C4-2B (cell line): ENCODE measurements around the gene LRRTM3.

ENCODE experiments used
- H3K27ac ChIP-seq: fragments of 450-650 bp; 2 replicates; pipeline ENCODE4 v1.5.1; 2017
- ZFX ChIP-seq: fragments of 450-650 bp; IDR thresholded peaks from 2 replicates; pipeline ENCODE4 v1.6.1; 2017
- TF ChIP-seq, protein P1 (sequence below): fragments of 450-650 bp; conservative IDR thresholded peaks from 2 replicates; pipeline ENCODE4 v1.5.1; 2017; ENCODE audit warnings: mild to moderate bottlenecking

LRRTM3 gene

DNA sequence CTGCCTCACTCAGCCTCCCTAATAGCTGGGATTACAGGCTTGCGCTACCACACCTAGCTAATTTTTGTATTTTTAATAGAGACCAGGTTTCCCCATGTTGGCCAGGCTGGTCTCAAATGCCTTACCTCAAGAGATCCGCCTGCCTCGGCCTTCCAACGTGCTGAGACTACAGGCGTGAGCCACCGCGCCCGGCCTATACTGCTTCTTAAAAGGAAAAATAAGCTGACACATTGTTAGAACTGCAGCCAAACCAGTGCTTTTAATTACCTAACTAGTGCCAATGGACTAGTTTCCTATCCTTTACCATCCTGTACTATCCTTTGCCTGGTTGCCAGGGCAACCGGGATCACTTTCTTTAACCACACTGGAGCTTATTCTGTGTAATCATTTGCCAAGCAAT lies 108.0 kb downstream of the LRRTM3 start:
- H3K27ac ChIP-seq: no peak overlapping the region
- TF ChIP-seq, protein P1, sequence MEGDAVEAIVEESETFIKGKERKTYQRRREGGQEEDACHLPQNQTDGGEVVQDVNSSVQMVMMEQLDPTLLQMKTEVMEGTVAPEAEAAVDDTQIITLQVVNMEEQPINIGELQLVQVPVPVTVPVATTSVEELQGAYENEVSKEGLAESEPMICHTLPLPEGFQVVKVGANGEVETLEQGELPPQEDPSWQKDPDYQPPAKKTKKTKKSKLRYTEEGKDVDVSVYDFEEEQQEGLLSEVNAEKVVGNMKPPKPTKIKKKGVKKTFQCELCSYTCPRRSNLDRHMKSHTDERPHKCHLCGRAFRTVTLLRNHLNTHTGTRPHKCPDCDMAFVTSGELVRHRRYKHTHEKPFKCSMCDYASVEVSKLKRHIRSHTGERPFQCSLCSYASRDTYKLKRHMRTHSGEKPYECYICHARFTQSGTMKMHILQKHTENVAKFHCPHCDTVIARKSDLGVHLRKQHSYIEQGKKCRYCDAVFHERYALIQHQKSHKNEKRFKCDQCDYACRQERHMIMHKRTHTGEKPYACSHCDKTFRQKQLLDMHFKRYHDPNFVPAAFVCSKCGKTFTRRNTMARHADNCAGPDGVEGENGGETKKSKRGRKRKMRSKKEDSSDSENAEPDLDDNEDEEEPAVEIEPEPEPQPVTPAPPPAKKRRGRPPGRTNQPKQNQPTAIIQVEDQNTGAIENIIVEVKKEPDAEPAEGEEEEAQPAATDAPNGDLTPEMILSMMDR: no peak
- no peak for TF ChIP-seq ZFX

DNA sequence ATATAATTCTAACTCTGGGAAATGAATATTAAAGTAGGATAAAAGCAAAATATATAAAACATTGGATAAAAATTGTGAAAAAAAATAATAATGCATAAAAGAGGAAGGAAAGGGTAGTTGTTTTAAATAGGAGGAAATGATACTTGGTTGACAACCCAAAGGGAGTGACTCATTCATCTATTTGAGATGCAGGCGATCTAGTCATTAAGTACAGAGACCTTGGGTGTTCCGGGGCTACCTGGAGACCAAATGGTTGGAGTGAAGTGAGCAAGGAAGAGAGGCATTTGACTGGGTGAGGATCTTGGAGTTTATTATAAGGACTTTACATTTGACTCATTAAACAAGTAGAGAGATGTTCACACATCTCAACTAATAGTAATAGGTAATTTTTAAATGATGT lies 111.0 kb downstream of the LRRTM3 start:
- no peak overlapping the region for H3K27ac ChIP-seq
- TF ChIP-seq, protein P1: no peak
- no peak for TF ChIP-seq ZFX

DNA sequence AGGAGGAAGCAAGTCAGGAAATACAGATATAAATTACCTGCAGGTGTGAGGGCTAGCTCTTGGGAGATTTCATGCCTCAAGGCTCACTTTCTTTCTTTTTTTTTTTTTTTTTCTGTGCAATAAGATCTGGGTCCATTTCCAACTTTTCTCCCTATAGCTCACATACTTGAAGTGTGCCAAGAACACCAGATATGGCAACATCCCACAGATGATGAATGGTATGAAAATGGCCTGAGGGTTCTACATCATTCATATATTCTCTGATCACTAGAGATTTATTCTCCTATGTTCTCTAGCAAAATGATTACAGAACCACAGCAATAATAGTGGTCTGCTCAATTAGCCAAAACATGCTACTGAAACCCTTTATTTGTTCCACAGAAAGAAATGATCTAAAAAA lies 117.2 kb downstream of the LRRTM3 start:
- H3K27ac ChIP-seq: no peak overlapping the region
- TF ChIP-seq, protein P1: no peak
- no peak for TF ChIP-seq ZFX

DNA sequence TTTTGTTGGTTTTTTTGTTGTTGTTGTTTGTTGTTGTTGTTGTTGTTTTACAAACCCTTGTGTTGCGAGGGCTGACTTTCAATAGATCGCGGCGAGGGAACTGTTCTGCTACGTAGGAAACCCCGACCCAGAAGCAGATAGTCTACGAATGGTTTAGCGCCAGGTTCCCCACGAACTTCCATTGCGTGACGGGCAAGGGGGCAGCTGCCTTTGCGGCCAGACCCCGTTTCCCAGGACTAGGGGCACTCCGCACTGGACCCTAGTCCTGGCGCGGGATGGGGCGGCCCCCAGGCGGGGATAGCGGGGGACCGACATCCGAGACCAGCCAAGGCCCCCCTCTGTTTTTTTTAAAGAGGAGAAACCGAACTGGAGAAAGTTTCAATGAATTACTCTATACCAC lies 119.6 kb downstream of the LRRTM3 start:
- H3K27ac ChIP-seq: no peak overlapping the region
- TF ChIP-seq ZFX: no peak
- TF ChIP-seq, protein P1: no peak

DNA sequence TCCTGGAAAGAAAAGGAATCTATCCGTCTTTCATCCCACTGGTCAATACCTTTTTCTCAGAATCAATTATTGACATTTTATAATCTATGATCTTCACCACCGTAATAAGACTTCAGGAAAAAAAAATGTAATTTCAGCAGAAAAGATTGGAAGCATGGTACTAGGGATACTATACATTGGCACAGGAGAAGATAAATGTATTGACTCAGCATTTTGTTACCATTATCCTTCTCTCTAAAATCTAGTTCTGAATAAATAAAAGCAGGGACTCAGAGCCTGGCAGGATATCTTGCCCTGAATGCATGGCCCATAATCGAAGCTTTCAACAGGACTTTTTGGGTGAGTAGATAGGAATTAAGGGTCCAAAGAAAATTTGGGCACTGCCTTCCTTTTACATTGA lies 120.7 kb downstream of the LRRTM3 start:
- TF ChIP-seq, protein P1: no peak
- TF ChIP-seq ZFX: no peak
- H3K27ac ChIP-seq: no peak overlapping the region

DNA sequence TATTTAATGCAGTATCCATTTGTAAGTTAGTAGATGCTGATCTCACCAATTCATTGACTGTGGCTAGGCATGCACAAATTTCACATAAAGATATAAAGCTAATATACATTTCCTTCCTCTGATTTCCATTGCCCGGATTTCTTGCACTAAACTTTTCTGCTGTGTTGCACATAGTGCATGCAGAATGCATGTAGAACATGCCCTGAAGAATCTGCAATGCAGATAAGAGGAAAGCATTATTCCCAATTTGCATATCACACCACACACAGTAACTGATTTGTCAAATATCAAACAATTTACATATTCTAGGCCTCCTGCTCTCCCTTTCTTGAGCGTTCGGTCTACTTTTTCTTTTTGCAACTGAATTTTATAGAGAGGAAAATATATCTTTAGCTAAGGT lies 124.2 kb downstream of the LRRTM3 start:
- no peak overlapping the region for H3K27ac ChIP-seq
- no peak for TF ChIP-seq ZFX
- TF ChIP-seq, protein P1: no peak

DNA sequence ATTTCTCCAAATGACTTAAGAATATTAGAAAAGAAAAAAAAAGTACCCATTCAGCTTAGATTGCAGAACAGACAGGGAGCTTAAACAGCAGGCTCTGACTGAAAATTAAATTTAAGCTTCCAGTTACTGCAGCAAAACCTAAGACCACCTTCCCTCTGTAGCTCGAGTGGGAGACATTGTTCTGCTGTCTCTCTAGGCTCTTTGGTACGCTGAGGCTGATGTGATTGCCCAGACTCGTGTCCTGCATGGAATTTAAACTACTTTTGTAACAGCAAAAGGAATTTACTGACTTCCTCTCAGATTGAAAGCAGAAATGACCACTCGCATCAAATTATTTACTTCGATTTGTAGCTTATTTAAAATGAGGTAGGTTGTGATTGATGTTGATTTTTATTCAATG lies 124.6 kb downstream of the LRRTM3 start:
- H3K27ac ChIP-seq: no peak overlapping the region
- TF ChIP-seq ZFX: no peak
- TF ChIP-seq, protein P1: no peak
